IgD-negative memory B cell (primary cell): ENCODE measurements around the gene SMC1B. TPM values are rescaled to one million over a fixed set of nuclear protein-coding genes. Genes with fewer than 3 reads are reported as not detected.
A peak's percentile ranks its signal among the peaks of the same experiment; 100 is the strongest.
"Not testable (repeated sequence)": the region's sequence is repeated elsewhere in the genome, so short reads cannot be mapped to it uniquely, and the experiment has no call there.

ENCODE experiments used
- H3K27ac Mint-ChIP-seq, 3 donors: one replicate each; pipeline ENCODE4 v1.8.0; 2020 to 2022; ENCODE audit warnings: mild to moderate bottlenecking in 3 of 3, mixed read lengths in 3 of 3, moderate library complexity in 1 of 3
- H3K27me3 Mint-ChIP-seq: one replicate; pipeline ENCODE4 v1.8.0; 2021; ENCODE audit warnings: mixed read lengths
- H3K36me3 Mint-ChIP-seq: one replicate; pipeline ENCODE4 v1.8.0; 2020; ENCODE audit warnings: mild to moderate bottlenecking, mixed read lengths
- H3K4me1 Mint-ChIP-seq, 3 donors: one replicate each; pipeline ENCODE4 v1.8.0; 2020 to 2022; ENCODE audit warnings: mixed read lengths in 3 of 3, mild to moderate bottlenecking in 1 of 3
- H3K4me3 Mint-ChIP-seq, 4 donors: one replicate each; pipeline ENCODE4 v1.8.0; 2020 to 2022; ENCODE audit warnings: mild to moderate bottlenecking in 4 of 4, mixed read lengths in 4 of 4, moderate library complexity in 3 of 4
- H3K9me3 Mint-ChIP-seq, 3 donors: one replicate each; pipeline ENCODE4 v1.8.0; 2020 to 2021; ENCODE audit warnings: mixed read lengths in 3 of 3, mild to moderate bottlenecking in 1 of 3
- polyA plus RNA-seq: library from polyadenylated mRNA; unstranded; fragments of 300-500 nt; fragmentation: Illumina TruSeq; gene quantifications from one replicate; pipeline ENCODE4 v1.2.3, GENCODE V29; 2021

Gene SMC1B
- polyA plus RNA-seq, 1 donor from 2014 or later, result not detected

DNA sequence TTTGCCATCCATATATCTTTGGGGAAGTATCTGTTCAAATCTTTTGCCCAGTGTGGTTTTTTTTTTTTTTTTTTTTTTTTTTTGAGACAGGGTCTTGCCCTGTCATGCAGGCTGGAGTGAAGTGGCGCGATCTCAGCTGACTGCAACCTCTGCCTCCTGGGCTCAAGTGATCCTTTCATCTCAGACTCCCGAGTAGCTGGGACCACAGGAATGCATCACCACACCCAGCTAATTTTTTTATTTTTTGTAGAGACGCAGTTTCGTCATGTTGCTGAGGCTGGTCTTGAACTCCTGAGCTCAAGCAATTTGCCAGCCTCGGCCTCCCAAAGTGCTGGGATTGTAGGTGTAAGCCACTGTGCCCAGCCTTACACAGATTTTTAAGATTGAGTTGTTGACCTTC lies 108.4 kb downstream of the SMC1B start:
- Mint-ChIP-seq H3K27me3 (no peaks in the 10 kb centered on the region), H3K4me1 (peaks cover 6 to 11% (median 7%) of the 10 kb centered on the region in 3 donors), H3K27ac (no peak overlapping the region), H3K4me3 (no peak overlapping the region), H3K9me3 (no peaks in the 10 kb centered on the region), H3K36me3 (no peaks in the 10 kb centered on the region)

DNA sequence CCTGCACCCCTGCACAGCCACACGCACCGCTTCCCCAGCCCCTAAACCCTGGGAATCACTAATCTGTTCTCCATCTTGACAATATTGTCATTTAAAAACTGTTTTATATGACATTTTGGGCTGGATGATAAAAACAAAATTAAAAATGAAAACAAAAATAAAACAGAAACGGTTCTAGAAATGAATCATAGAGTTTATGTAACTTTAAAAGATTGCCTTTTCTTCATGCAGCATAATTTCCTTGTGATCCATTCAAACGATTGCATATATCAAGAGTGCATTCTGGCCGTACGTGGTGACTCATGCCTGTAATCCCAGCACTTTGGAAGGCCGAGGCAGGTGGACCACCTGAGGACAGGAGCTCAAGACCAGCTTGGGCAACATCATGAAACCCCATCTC lies 110.2 kb downstream of the SMC1B start:
- H3K9me3 Mint-ChIP-seq, result no peaks in the 10 kb centered on the region
- H3K36me3 Mint-ChIP-seq, result no peaks in the 10 kb centered on the region
- no peaks in the 10 kb centered on the region for H3K27me3 Mint-ChIP-seq
- H3K4me1 Mint-ChIP-seq, result peaks cover 0 to 3% (median 2%) of the 10 kb centered on the region in 3 donors
- H3K27ac Mint-ChIP-seq, result no peak overlapping the region
- no peak overlapping the region for H3K4me3 Mint-ChIP-seq

DNA sequence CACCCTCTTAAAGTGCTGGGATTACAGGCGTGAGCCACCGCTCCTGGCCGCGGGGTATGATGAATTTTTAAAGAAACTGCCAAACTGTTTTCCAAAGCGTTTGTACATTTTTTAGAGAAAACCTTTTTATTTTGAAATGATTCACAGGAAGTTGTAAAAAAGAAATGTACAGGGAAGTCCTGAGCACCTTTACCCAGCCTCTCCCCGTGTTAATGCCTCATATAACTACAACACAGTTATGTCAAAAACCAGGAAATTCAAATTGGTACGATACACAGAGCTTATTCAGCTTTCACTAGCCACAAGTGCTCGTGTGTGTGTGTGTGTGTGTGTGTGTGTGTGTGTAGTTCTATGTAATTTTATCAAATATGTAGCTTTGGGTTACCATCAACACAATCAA lies 110.6 kb downstream of the SMC1B start:
- Mint-ChIP-seq H3K36me3 (no peaks in the 10 kb centered on the region), H3K9me3 (no peaks in the 10 kb centered on the region), H3K4me3 (no peak overlapping the region), H3K27ac (no peak overlapping the region), H3K4me1 (peaks cover 0 to 3% (median 2%) of the 10 kb centered on the region in 3 donors), H3K27me3 (no peaks in the 10 kb centered on the region)

DNA sequence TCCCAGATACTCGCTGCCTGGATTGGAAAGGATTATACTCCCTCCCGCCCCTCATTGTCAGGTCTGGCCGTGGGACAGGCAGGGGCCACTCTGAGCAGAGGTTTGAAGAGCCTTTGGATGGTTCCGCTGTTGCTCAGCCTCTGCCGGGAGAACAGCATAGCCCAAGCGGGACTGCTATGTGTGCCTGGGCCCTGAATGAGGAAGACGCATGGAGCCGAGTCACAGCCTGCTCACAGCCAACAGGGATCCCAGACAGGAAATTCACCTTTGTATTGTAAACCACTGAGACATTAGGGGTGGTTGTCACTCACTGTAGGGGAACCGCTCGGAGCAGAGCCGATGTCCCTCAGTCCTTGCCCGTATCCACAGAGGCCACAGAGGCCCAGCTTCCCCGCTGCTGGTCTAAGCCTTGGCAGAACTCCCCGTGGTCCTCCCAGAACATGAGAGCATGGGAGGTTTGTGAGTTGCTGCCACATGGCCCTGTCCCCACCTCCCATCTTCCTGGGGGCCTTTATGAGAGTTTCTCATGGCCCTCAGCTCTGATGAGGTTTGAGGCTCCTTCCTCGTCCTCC lies 114.4 kb downstream of the SMC1B start:
- Mint-ChIP-seq H3K27me3 (no peaks in the 10 kb centered on the region), H3K4me3 (no peak overlapping the region), H3K4me1 (peaks cover 14 to 17% (median 15%) of the 10 kb centered on the region in 3 donors), H3K36me3 (no peaks in the 10 kb centered on the region), H3K9me3 (no peaks in the 10 kb centered on the region), H3K27ac (no peak overlapping the region)

DNA sequence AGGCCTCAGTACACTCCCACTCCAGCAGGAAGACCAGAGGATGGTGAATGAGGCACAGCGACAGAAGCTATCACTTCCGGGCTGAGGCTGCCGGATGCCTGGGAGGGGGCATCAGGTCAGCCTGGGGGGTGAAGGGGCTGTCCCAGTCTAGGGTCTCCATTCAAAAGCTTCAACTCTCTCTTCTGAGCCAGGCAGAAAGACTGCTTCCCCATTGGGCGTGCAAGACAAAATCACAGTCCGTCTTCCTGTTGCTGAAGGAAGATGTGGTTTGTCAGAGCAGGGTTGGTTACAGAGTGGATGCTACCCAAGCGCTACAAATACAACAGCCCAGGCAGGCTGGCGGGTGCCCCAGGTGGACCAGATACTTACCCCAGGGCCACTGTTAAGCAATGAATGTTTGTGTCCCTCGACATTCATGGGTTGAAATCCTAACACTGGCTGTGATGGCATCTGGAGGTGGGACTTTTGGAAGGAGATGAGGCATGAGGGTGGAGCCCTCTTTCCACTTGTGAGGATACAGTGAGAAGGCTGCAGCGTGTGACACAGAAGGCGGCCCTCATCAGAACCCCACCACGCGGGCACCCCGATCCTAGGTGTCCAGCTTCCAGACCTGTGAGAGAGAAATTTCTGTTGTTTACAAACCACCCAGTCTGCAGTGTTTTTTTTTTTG lies 116.6 kb downstream of the SMC1B start:
- H3K4me3 Mint-ChIP-seq, result peak overlapping the region in 3 of 4 donors; percentile 15 to 76 (median 64)
- H3K27ac Mint-ChIP-seq, result peak overlapping the region in 2 of 3 donors; percentile 61 to 86
- H3K9me3 Mint-ChIP-seq, result no peaks in the 10 kb centered on the region
- H3K4me1 Mint-ChIP-seq, result peaks cover 14 to 21% (median 18%) of the 10 kb centered on the region in 3 donors
- no peaks in the 10 kb centered on the region for H3K36me3 Mint-ChIP-seq
- no peaks in the 10 kb centered on the region for H3K27me3 Mint-ChIP-seq

DNA sequence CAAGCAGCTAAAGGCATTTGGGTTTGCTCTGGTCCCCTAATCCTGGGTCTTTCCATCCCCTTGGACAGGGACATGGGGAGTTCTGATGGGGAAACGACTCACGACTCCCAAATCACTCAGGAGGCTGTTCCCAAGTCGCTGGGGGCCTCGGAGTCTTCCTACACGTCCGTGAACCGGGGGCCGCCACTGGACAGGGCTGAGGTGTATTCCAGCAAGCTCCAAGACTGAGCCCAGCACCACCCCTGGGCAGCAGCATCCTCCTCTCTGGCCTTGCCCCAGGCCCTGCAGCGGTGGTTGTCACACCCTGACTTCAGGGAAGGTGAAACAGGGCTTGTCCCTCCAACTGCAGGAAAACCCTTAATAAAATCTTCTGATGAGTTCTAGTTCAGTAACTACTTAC lies 117.9 kb downstream of the SMC1B start:
- Mint-ChIP-seq H3K4me1 (peaks cover 14 to 21% (median 18%) of the 10 kb centered on the region in 3 donors), H3K27ac (peak overlapping the region in 2 of 3 donors; percentile 43 to 75), H3K4me3 (peak overlapping the region in 1 of 4 donors; percentile 33), H3K27me3 (no peaks in the 10 kb centered on the region), H3K9me3 (no peaks in the 10 kb centered on the region), H3K36me3 (no peaks in the 10 kb centered on the region)

DNA sequence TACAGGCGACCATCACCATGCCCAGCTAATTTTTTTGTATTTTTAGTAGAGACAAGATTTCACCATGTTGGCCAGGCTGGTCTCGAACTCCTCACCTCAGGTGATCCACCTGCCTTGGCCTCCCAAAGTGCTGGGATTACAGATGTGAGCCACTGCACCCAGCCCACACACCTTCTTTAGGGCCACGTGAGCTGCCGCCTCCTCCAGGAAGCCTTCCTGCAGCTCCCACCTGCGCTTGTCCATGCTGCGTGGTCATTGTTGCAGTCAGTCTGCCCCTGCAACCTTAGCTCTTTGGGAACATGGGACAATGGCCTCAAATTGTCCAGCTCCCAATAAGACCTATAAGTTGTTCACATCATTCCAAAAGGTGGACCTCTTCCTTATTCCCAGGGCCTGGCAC lies 118.4 kb downstream of the SMC1B start:
- not testable (repeated sequence) for H3K27ac Mint-ChIP-seq, H3K36me3 Mint-ChIP-seq, H3K9me3 Mint-ChIP-seq, H3K27me3 Mint-ChIP-seq, H3K4me3 Mint-ChIP-seq
- peaks cover 14 to 21% (median 18%) of the 10 kb centered on the region in 3 donors for H3K4me1 Mint-ChIP-seq

Other genes with a start within 250 kb of the SMC1B start
- gene NUP50, start 249.7 kb downstream of the SMC1B start, polyA plus RNA-seq, result 43.9 TPM
- 3.3 TPM for gene KIAA0930, start 172.7 kb downstream of the SMC1B start, polyA plus RNA-seq
- gene UPK3A, start 128.7 kb downstream of the SMC1B start, polyA plus RNA-seq, result 1.5 TPM
- 24.0 TPM for gene FAM118A, start 103.7 kb downstream of the SMC1B start, polyA plus RNA-seq
- gene RIBC2, start 94 bp upstream of the SMC1B start, polyA plus RNA-seq, result not detected
- gene FBLN1, start 89.3 kb upstream of the SMC1B start, polyA plus RNA-seq, result not detected